ENCODE data around the gene ALG13.

DNA sequence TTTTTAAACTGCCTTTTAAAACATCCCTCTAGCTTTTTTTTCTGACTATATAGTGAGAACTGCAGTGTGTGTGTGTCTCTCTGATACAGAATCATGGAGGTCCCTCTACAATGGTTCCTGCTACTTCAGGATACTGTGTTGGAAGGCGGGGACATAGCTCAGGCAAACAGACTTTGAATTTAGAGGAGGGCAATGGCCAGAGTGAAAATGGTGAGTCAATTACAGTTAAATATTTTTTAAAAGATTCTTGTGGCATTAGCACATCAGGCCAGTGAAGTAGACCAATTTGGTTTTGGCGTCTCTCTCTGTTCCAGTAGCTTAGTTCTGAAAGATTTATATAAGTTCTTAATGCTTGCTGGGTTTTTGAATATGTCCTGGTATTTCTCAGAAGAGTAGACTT is 47.1 kb downstream of the ALG13 start:
- TF ChIP-seq, protein P1, sequence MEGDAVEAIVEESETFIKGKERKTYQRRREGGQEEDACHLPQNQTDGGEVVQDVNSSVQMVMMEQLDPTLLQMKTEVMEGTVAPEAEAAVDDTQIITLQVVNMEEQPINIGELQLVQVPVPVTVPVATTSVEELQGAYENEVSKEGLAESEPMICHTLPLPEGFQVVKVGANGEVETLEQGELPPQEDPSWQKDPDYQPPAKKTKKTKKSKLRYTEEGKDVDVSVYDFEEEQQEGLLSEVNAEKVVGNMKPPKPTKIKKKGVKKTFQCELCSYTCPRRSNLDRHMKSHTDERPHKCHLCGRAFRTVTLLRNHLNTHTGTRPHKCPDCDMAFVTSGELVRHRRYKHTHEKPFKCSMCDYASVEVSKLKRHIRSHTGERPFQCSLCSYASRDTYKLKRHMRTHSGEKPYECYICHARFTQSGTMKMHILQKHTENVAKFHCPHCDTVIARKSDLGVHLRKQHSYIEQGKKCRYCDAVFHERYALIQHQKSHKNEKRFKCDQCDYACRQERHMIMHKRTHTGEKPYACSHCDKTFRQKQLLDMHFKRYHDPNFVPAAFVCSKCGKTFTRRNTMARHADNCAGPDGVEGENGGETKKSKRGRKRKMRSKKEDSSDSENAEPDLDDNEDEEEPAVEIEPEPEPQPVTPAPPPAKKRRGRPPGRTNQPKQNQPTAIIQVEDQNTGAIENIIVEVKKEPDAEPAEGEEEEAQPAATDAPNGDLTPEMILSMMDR (IDR thresholded peaks at IDR 0.05; ENCODE audit: low read length), result no peak
- TF ChIP-seq EZH2phosphoT487 (IDR thresholded peaks at IDR 0.05; ENCODE audit: low read length), result no peak
- TF ChIP-seq EZH2 (optimal IDR thresholded peaks at IDR 0.05; ENCODE audit: low read depth, low read length), result no peak
